GM23338 (cell line): ENCODE data around the gene ATOH8. TPM values are rescaled to one million over a fixed set of nuclear protein-coding genes. Genes with fewer than 3 reads are reported as not detected.

ENCODE experiments used
- ATAC-seq: fragments of 200-7000 bp; cut with Tn5 transposase; 3 replicates; pipeline ENCODE4 v1.9.1; 2020
- DNase-seq: peaks from one replicate; pipeline ENCODE4 v3.0.0-alpha.2; 2015; ENCODE audit warnings: low spot score
- H2AFZ ChIP-seq: fragments of 200-600 bp; sonication (generic); 2 replicates; pipeline ENCODE4 v1.8.0; 2016; ENCODE audit warnings: antibody characterized with exemption, mild to moderate bottlenecking, moderate library complexity
- H3F3A ChIP-seq: fragments of 200-600 bp; sonication (generic); replicated peaks from 2 replicates; pipeline ENCODE4 v1.8.0; 2017; ENCODE audit warnings: antibody characterized with exemption, mixed run types, low read depth
- H3K27ac ChIP-seq: fragments of 200-600 bp; sonication (generic); 2 replicates; pipeline ENCODE4 v1.6.1; 2016; ENCODE audit warnings: low read depth
- H3K27me3 ChIP-seq: fragments of 200-600 bp; sonication (generic); 2 replicates; pipeline ENCODE4 v1.8.0; 2016; ENCODE audit warnings: mild to moderate bottlenecking, mixed run types, moderate library complexity; ENCODE audit not compliant: insufficient read depth
- H3K36me3 ChIP-seq: fragments of 200-600 bp; sonication (generic); 2 replicates; pipeline ENCODE4 v1.8.0; 2016; ENCODE audit warnings: mild to moderate bottlenecking; ENCODE audit not compliant: insufficient read depth
- H3K4me1 ChIP-seq: fragments of 200-600 bp; sonication (generic); 2 replicates; pipeline ENCODE4 v1.8.0; 2016; ENCODE audit warnings: mild to moderate bottlenecking, moderate library complexity; ENCODE audit not compliant: insufficient read depth
- H3K4me2 ChIP-seq: fragments of 200-600 bp; sonication (generic); 2 replicates; pipeline ENCODE4 v1.7.1; 2017; ENCODE audit warnings: mixed run types
- H3K4me3 ChIP-seq: fragments of 200-600 bp; sonication (generic); 2 replicates; pipeline ENCODE4 v1.6.1; 2016; ENCODE audit warnings: mixed run types
- H3K79me2 ChIP-seq: fragments of 200-600 bp; sonication (generic); replicated peaks from 2 replicates; pipeline ENCODE4 v1.8.0; 2017; ENCODE audit warnings: mild to moderate bottlenecking; ENCODE audit not compliant: insufficient read depth
- H3K9me2 ChIP-seq: fragments of 200-600 bp; sonication (generic); 2 replicates; pipeline ENCODE4 v1.8.0; 2017; ENCODE audit not compliant: insufficient read depth
- H4K20me1 ChIP-seq: fragments of 200-600 bp; sonication (generic); replicated peaks from 2 replicates; pipeline ENCODE4 v1.8.0; 2017; ENCODE audit warnings: mild to moderate bottlenecking; ENCODE audit not compliant: insufficient read depth
- H3K27ac Mint-ChIP-seq: 2 replicates; pipeline ENCODE4 v1.8.0; 2020; ENCODE audit warnings: inconsistent platforms, mild to moderate bottlenecking, moderate library complexity, mixed read lengths
- H3K27me3 Mint-ChIP-seq: 3 replicates; pipeline ENCODE4 v1.8.0; 2022; ENCODE audit warnings: low read depth, mild to moderate bottlenecking, moderate library complexity, mixed read lengths, inconsistent platforms; ENCODE audit not compliant: insufficient read depth, poor library complexity
- H3K36me3 Mint-ChIP-seq: 3 replicates; pipeline ENCODE4 v1.8.0; 2021; ENCODE audit warnings: low read depth, mild to moderate bottlenecking, inconsistent platforms, moderate library complexity, mixed read lengths
- H3K4me1 Mint-ChIP-seq: 3 replicates; pipeline ENCODE4 v1.8.0; 2020; ENCODE audit warnings: mild to moderate bottlenecking, inconsistent platforms, mixed read lengths
- H3K4me3 Mint-ChIP-seq: 3 replicates; pipeline ENCODE4 v1.8.0; 2021; ENCODE audit warnings: moderate library complexity, mild to moderate bottlenecking, inconsistent platforms, mixed read lengths
- H3K9me3 Mint-ChIP-seq: 3 replicates; pipeline ENCODE4 v1.8.0; 2020; ENCODE audit warnings: moderate library complexity, mild to moderate bottlenecking, inconsistent platforms, mixed read lengths
- CREB1 ChIP-seq: fragments of 250-450 bp; sonication (Bioruptor Pico); IDR thresholded peaks from 2 replicates; pipeline ENCODE4 v1.5.0; 2020; ENCODE audit warnings: low read depth, mild to moderate bottlenecking, moderate library complexity
- CTCF ChIP-seq, 2 experiments: fragments of 200-600 bp in 1 of 2; sonication (generic) in 1 of 2; conservative IDR thresholded peaks; 2 replicates each; pipeline versions ENCODE4 v1.5.1 to v1.6.1; 2016 to 2017; ENCODE audit warnings: antibody characterized with exemption in 2 of 2, low read depth in 2 of 2, mild to moderate bottlenecking in 2 of 2, moderate library complexity in 1 of 2
- EZH2 ChIP-seq: fragments of 200-600 bp; sonication (generic); IDR thresholded peaks from one replicate; pipeline ENCODE4 v1.8.0; 2017; ENCODE audit warnings: antibody characterized with exemption, mild to moderate bottlenecking, low read depth; ENCODE audit not compliant: unreplicated experiment
- EZH2phosphoT487 ChIP-seq: fragments of 200-600 bp; sonication (generic); IDR thresholded peaks from one replicate; pipeline ENCODE4 v1.8.1; 2018; ENCODE audit warnings: antibody characterized with exemption; ENCODE audit not compliant: unreplicated experiment
- JUNB ChIP-seq: IDR thresholded peaks from one replicate; pipeline ENCODE4 v1.6.1; 2016; ENCODE audit warnings: antibody characterized with exemption; ENCODE audit not compliant: unreplicated experiment
- NANOG ChIP-seq: IDR thresholded peaks from 2 replicates; pipeline ENCODE4 v1.6.1; 2016; ENCODE audit warnings: antibody characterized with exemption, borderline replicate concordance
- POLR2AphosphoS5 ChIP-seq: IDR thresholded peaks from 2 replicates; pipeline ENCODE4 v1.6.1; 2016; ENCODE audit warnings: antibody characterized with exemption, low read depth
- REST ChIP-seq: IDR thresholded peaks from one replicate; pipeline ENCODE4 v1.6.1; 2018; ENCODE audit warnings: antibody characterized with exemption; ENCODE audit not compliant: unreplicated experiment
- STAT1 ChIP-seq: IDR thresholded peaks from one replicate; pipeline ENCODE4 v1.6.1; 2016; ENCODE audit warnings: antibody characterized with exemption; ENCODE audit not compliant: unreplicated experiment
- ZNF114 ChIP-seq: fragments of 250-450 bp; sonication (Bioruptor Pico); IDR thresholded peaks from 2 replicates; pipeline ENCODE4 v1.5.0; 2020; ENCODE audit warnings: mild to moderate bottlenecking, moderate library complexity
- ZNF331 ChIP-seq: fragments of 250-450 bp; sonication (Bioruptor Pico); IDR thresholded peaks from 2 replicates; pipeline ENCODE4 v1.5.0; 2020; ENCODE audit warnings: low read depth, mild to moderate bottlenecking, moderate library complexity
- polyA plus RNA-seq: library from polyadenylated mRNA; unstranded; fragments of >200 nt; fragmentation: Nextera tagmentation; extraction: Ambion mirVana; gene quantifications from 2 replicates; pipeline ENCODE4 v1.2.1, GENCODE V29; 2016
- total RNA-seq: library from RNA; depleted of rRNA; stranded (reverse); fragments of >200 nt; shearing (Covaris generic); gene quantifications from 2 replicates; pipeline ENCODE4 v1.2.3, GENCODE V29; 2014
- TF ChIP-seq, protein P1 (sequence below): fragments of 250-450 bp; sonication (Bioruptor Pico); IDR thresholded peaks from 2 replicates; pipeline ENCODE4 v1.5.0; 2020; ENCODE audit warnings: mild to moderate bottlenecking, moderate library complexity
- TF ChIP-seq, protein P2 (sequence below): IDR thresholded peaks from 2 replicates; pipeline ENCODE4 v1.6.1; 2016; ENCODE audit warnings: antibody characterized with exemption

ATOH8 gene
- total and polyA plus RNA-seq, 2 experiments from 2014 or later = 0.11 to 0.97 TPM

DNA sequence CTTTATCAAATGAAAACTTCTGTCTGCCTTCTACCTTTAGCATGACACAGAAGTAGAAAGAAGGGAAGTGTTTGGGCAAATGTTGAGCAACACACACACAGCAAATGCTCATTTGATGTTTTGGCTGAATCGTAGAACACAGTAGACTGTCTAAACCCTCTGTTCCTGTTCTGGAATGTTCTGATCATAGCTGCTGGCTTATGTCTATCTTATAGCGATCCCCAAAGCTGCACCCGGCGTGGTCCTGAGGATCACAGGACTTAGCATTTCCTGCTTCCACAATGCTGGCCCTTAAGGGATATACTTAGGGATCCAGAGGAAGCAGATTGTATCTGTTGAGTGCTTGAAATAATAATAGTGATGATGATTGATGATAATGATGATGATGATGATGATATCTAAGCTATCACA lies 44.4 kb upstream of the ATOH8 start:
- Histone ChIP-seq H3K27ac (no peak overlapping the region), H3F3A (no peaks in the 10 kb centered on the region), H3K36me3 (no peaks in the 10 kb centered on the region), H3K4me1 (peaks cover 5% of the 10 kb centered on the region), H2AFZ (no peak overlapping the region), H3K79me2 (no peaks in the 10 kb centered on the region), H3K27me3 (peaks cover 6% of the 10 kb centered on the region; the same call in 1 of the 2 replicates), H4K20me1 (no peaks in the 10 kb centered on the region), H3K9me2 (no peaks in the 10 kb centered on the region), H3K4me2 (no peak overlapping the region), H3K4me3 (no peak overlapping the region)
- no peak overlapping the region for H3K4me3 Mint-ChIP-seq
- peaks cover 10% of the 10 kb centered on the region; the same call in 2 of the 3 replicates for H3K4me1 Mint-ChIP-seq
- H3K27me3 Mint-ChIP-seq = peaks cover 15% of the 10 kb centered on the region
- DNase-seq (no peak), ATAC-seq (no peak)
- H3K9me3 Mint-ChIP-seq = no peaks in the 10 kb centered on the region
- no peak overlapping the region for H3K27ac Mint-ChIP-seq
- TF ChIP-seq JUNB = no peak
- TF ChIP-seq EZH2phosphoT487 = no peak
- no peak for TF ChIP-seq REST
- TF ChIP-seq STAT1 = no peak
- no peak for TF ChIP-seq CTCF (conservative IDR thresholded peaks at IDR 0.05; ENCODE audit: low read depth in 2 of 2)
- TF ChIP-seq POLR2AphosphoS5 = no peak
- TF ChIP-seq EZH2 = no peak
- no peak for TF ChIP-seq NANOG
- TF ChIP-seq CREB1 (CRISPR knock-in tag) = no peak
- TF ChIP-seq, protein P1, sequence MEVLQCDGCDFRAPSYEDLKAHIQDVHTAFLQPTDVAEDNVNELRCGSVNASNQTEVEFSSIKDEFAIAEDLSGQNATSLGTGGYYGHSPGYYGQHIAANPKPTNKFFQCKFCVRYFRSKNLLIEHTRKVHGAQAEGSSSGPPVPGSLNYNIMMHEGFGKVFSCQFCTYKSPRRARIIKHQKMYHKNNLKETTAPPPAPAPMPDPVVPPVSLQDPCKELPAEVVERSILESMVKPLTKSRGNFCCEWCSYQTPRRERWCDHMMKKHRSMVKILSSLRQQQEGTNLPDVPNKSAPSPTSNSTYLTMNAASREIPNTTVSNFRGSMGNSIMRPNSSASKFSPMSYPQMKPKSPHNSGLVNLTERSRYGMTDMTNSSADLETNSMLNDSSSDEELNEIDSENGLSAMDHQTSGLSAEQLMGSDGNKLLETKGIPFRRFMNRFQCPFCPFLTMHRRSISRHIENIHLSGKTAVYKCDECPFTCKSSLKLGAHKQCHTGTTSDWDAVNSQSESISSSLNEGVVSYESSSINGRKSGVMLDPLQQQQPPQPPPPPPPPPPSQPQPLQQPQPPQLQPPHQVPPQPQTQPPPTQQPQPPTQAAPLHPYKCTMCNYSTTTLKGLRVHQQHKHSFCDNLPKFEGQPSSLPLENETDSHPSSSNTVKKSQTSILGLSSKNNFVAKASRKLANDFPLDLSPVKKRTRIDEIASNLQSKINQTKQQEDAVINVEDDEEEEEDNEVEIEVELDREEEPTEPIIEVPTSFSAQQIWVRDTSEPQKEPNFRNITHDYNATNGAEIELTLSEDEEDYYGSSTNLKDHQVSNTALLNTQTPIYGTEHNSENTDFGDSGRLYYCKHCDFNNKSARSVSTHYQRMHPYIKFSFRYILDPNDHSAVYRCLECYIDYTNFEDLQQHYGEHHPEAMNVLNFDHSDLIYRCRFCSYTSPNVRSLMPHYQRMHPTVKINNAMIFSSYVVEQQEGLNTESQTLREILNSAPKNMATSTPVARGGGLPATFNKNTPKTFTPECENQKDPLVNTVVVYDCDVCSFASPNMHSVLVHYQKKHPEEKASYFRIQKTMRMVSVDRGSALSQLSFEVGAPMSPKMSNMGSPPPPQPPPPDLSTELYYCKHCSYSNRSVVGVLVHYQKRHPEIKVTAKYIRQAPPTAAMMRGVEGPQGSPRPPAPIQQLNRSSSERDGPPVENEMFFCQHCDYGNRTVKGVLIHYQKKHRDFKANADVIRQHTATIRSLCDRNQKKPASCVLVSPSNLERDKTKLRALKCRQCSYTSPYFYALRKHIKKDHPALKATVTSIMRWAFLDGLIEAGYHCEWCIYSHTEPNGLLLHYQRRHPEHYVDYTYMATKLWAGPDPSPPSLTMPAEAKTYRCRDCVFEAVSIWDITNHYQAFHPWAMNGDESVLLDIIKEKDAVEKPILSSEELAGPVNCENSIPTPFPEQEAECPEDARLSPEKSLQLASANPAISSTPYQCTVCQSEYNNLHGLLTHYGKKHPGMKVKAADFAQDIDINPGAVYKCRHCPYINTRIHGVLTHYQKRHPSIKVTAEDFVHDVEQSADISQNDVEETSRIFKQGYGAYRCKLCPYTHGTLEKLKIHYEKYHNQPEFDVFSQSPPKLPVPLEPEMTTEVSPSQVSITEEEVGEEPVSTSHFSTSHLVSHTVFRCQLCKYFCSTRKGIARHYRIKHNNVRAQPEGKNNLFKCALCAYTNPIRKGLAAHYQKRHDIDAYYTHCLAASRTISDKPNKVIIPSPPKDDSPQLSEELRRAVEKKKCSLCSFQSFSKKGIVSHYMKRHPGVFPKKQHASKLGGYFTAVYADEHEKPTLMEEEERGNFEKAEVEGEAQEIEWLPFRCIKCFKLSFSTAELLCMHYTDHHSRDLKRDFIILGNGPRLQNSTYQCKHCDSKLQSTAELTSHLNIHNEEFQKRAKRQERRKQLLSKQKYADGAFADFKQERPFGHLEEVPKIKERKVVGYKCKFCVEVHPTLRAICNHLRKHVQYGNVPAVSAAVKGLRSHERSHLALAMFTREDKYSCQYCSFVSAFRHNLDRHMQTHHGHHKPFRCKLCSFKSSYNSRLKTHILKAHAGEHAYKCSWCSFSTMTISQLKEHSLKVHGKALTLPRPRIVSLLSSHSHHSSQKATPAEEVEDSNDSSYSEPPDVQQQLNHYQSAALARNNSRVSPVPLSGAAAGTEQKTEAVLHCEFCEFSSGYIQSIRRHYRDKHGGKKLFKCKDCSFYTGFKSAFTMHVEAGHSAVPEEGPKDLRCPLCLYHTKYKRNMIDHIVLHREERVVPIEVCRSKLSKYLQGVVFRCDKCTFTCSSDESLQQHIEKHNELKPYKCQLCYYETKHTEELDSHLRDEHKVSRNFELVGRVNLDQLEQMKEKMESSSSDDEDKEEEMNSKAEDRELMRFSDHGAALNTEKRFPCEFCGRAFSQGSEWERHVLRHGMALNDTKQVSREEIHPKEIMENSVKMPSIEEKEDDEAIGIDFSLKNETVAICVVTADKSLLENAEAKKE = no peak
- no peak for TF ChIP-seq ZNF114 (CRISPR knock-in tag)
- TF ChIP-seq, protein P2, sequence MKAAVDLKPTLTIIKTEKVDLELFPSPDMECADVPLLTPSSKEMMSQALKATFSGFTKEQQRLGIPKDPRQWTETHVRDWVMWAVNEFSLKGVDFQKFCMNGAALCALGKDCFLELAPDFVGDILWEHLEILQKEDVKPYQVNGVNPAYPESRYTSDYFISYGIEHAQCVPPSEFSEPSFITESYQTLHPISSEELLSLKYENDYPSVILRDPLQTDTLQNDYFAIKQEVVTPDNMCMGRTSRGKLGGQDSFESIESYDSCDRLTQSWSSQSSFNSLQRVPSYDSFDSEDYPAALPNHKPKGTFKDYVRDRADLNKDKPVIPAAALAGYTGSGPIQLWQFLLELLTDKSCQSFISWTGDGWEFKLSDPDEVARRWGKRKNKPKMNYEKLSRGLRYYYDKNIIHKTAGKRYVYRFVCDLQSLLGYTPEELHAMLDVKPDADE = no peak
- TF ChIP-seq ZNF331 = no peak
- no peaks in the 10 kb centered on the region for H3K36me3 Mint-ChIP-seq
